GM23338 (cell line): ENCODE results near the gene PHACTR2. TPM values are rescaled to one million over a fixed set of nuclear protein-coding genes. Genes with fewer than 3 reads are reported as not detected.

ENCODE experiments used
- CREB1 ChIP-seq: fragments of 250-450 bp; sonication (Bioruptor Pico); IDR thresholded peaks from 2 replicates; pipeline ENCODE4 v1.5.0; 2020; ENCODE audit warnings: low read depth, mild to moderate bottlenecking, moderate library complexity
- EZH2phosphoT487 ChIP-seq: fragments of 200-600 bp; sonication (generic); IDR thresholded peaks from one replicate; pipeline ENCODE4 v1.8.1; 2018; ENCODE audit warnings: antibody characterized with exemption; ENCODE audit not compliant: unreplicated experiment
- JUNB ChIP-seq: IDR thresholded peaks from one replicate; pipeline ENCODE4 v1.6.1; 2016; ENCODE audit warnings: antibody characterized with exemption; ENCODE audit not compliant: unreplicated experiment
- NANOG ChIP-seq: IDR thresholded peaks from 2 replicates; pipeline ENCODE4 v1.6.1; 2016; ENCODE audit warnings: antibody characterized with exemption, borderline replicate concordance
- POLR2AphosphoS5 ChIP-seq: IDR thresholded peaks from 2 replicates; pipeline ENCODE4 v1.6.1; 2016; ENCODE audit warnings: antibody characterized with exemption, low read depth
- ZNF114 ChIP-seq: fragments of 250-450 bp; sonication (Bioruptor Pico); IDR thresholded peaks from 2 replicates; pipeline ENCODE4 v1.5.0; 2020; ENCODE audit warnings: mild to moderate bottlenecking, moderate library complexity
- ZNF331 ChIP-seq: fragments of 250-450 bp; sonication (Bioruptor Pico); IDR thresholded peaks from 2 replicates; pipeline ENCODE4 v1.5.0; 2020; ENCODE audit warnings: low read depth, mild to moderate bottlenecking, moderate library complexity
- polyA plus RNA-seq: library from polyadenylated mRNA; unstranded; fragments of >200 nt; fragmentation: Nextera tagmentation; extraction: Ambion mirVana; gene quantifications from 2 replicates; pipeline ENCODE4 v1.2.1, GENCODE V29; 2016
- total RNA-seq: library from RNA; depleted of rRNA; stranded (reverse); fragments of >200 nt; shearing (Covaris generic); gene quantifications from 2 replicates; pipeline ENCODE4 v1.2.3, GENCODE V29; 2014
- TF ChIP-seq, protein P1 (sequence below): fragments of 250-450 bp; sonication (Bioruptor Pico); IDR thresholded peaks from 2 replicates; pipeline ENCODE4 v1.5.0; 2020; ENCODE audit warnings: mild to moderate bottlenecking, moderate library complexity
- TF ChIP-seq, protein P2 (sequence below), 2 experiments: fragments of 200-600 bp in 1 of 2; sonication (generic) in 1 of 2; conservative IDR thresholded peaks; 2 replicates each; pipeline versions ENCODE4 v1.5.1 to v1.6.1; 2016 to 2017; ENCODE audit warnings: antibody characterized with exemption in 2 of 2, low read depth in 2 of 2, mild to moderate bottlenecking in 2 of 2, moderate library complexity in 1 of 2
- TF ChIP-seq, protein P3 (sequence below): IDR thresholded peaks from 2 replicates; pipeline ENCODE4 v1.6.1; 2016; ENCODE audit warnings: antibody characterized with exemption

The PHACTR2 gene
- total and polyA plus RNA-seq, 2 experiments from 2014 or later: 67.7 to 105 TPM

DNA sequence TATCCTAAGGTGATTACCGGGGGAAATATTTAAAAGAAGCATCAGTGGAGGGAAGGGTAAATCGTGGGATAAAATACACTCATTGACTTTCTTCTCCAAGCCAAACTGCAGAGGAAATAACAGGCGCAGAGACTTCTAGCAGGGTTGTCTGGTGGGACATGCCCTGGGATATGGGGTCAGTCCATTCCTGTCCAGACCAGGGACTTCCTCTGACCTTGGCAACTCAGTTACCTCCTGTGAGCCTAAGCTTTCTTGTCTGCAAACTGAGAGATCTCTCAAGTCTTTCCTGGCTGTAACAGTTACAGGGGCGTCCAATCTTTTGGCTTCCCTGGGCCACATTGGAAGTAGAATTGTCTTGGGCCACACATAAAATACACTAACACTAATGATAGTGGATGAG is 21.7 kb upstream of the PHACTR2 start (continued):
- TF ChIP-seq, protein P1, sequence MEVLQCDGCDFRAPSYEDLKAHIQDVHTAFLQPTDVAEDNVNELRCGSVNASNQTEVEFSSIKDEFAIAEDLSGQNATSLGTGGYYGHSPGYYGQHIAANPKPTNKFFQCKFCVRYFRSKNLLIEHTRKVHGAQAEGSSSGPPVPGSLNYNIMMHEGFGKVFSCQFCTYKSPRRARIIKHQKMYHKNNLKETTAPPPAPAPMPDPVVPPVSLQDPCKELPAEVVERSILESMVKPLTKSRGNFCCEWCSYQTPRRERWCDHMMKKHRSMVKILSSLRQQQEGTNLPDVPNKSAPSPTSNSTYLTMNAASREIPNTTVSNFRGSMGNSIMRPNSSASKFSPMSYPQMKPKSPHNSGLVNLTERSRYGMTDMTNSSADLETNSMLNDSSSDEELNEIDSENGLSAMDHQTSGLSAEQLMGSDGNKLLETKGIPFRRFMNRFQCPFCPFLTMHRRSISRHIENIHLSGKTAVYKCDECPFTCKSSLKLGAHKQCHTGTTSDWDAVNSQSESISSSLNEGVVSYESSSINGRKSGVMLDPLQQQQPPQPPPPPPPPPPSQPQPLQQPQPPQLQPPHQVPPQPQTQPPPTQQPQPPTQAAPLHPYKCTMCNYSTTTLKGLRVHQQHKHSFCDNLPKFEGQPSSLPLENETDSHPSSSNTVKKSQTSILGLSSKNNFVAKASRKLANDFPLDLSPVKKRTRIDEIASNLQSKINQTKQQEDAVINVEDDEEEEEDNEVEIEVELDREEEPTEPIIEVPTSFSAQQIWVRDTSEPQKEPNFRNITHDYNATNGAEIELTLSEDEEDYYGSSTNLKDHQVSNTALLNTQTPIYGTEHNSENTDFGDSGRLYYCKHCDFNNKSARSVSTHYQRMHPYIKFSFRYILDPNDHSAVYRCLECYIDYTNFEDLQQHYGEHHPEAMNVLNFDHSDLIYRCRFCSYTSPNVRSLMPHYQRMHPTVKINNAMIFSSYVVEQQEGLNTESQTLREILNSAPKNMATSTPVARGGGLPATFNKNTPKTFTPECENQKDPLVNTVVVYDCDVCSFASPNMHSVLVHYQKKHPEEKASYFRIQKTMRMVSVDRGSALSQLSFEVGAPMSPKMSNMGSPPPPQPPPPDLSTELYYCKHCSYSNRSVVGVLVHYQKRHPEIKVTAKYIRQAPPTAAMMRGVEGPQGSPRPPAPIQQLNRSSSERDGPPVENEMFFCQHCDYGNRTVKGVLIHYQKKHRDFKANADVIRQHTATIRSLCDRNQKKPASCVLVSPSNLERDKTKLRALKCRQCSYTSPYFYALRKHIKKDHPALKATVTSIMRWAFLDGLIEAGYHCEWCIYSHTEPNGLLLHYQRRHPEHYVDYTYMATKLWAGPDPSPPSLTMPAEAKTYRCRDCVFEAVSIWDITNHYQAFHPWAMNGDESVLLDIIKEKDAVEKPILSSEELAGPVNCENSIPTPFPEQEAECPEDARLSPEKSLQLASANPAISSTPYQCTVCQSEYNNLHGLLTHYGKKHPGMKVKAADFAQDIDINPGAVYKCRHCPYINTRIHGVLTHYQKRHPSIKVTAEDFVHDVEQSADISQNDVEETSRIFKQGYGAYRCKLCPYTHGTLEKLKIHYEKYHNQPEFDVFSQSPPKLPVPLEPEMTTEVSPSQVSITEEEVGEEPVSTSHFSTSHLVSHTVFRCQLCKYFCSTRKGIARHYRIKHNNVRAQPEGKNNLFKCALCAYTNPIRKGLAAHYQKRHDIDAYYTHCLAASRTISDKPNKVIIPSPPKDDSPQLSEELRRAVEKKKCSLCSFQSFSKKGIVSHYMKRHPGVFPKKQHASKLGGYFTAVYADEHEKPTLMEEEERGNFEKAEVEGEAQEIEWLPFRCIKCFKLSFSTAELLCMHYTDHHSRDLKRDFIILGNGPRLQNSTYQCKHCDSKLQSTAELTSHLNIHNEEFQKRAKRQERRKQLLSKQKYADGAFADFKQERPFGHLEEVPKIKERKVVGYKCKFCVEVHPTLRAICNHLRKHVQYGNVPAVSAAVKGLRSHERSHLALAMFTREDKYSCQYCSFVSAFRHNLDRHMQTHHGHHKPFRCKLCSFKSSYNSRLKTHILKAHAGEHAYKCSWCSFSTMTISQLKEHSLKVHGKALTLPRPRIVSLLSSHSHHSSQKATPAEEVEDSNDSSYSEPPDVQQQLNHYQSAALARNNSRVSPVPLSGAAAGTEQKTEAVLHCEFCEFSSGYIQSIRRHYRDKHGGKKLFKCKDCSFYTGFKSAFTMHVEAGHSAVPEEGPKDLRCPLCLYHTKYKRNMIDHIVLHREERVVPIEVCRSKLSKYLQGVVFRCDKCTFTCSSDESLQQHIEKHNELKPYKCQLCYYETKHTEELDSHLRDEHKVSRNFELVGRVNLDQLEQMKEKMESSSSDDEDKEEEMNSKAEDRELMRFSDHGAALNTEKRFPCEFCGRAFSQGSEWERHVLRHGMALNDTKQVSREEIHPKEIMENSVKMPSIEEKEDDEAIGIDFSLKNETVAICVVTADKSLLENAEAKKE (CRISPR knock-in tag): no peak
- no peak for TF ChIP-seq EZH2phosphoT487
- no peak for TF ChIP-seq ZNF331
- TF ChIP-seq ZNF114: no peak
- TF ChIP-seq NANOG: no peak
- no peak for TF ChIP-seq POLR2AphosphoS5
- TF ChIP-seq JUNB: no peak
- TF ChIP-seq, protein P2, sequence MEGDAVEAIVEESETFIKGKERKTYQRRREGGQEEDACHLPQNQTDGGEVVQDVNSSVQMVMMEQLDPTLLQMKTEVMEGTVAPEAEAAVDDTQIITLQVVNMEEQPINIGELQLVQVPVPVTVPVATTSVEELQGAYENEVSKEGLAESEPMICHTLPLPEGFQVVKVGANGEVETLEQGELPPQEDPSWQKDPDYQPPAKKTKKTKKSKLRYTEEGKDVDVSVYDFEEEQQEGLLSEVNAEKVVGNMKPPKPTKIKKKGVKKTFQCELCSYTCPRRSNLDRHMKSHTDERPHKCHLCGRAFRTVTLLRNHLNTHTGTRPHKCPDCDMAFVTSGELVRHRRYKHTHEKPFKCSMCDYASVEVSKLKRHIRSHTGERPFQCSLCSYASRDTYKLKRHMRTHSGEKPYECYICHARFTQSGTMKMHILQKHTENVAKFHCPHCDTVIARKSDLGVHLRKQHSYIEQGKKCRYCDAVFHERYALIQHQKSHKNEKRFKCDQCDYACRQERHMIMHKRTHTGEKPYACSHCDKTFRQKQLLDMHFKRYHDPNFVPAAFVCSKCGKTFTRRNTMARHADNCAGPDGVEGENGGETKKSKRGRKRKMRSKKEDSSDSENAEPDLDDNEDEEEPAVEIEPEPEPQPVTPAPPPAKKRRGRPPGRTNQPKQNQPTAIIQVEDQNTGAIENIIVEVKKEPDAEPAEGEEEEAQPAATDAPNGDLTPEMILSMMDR (conservative IDR thresholded peaks at IDR 0.05; ENCODE audit: low read depth in 2 of 2): no peak
- TF ChIP-seq, protein P3, sequence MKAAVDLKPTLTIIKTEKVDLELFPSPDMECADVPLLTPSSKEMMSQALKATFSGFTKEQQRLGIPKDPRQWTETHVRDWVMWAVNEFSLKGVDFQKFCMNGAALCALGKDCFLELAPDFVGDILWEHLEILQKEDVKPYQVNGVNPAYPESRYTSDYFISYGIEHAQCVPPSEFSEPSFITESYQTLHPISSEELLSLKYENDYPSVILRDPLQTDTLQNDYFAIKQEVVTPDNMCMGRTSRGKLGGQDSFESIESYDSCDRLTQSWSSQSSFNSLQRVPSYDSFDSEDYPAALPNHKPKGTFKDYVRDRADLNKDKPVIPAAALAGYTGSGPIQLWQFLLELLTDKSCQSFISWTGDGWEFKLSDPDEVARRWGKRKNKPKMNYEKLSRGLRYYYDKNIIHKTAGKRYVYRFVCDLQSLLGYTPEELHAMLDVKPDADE: no peak
- no peak for TF ChIP-seq CREB1 (CRISPR knock-in tag)
